Measurements from ENCODE around the gene RNF150. TPM values are rescaled to one million over a fixed set of nuclear protein-coding genes. Genes with fewer than 3 reads are reported as not detected.
A peak's percentile ranks its signal among the peaks of the same experiment; 100 is the strongest.

RNF150 gene
- polyA plus RNA-seq, 12 donors = 24.6 to 112 (median 37.9) TPM

DNA sequence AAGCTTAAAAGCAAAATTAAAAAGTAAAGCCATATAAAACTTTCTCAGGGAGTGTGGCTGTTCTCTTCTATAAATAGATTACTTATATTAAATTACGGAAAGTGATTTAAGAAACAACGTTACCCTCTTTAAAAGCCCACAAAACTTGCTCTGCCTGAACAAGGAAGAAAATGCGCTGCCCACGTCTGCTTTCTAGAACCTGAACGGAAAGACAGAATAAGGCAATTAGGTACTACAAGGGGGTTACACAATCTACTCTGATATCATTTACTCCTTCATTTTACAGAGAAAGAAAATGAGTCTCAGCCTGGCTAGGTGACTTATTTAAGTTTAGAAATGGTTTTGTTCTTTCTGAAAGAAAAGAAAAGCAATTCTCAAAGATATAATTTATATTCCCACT lies 147.2 kb downstream of the RNF150 start:
- DNase-seq = no peak

- no peak for DNase-seq
Measured at GRCh38 chr4:140982613-140983340, 150.5 kb downstream of the RNF150 start.

- DNase-seq = no peak
Measured at GRCh38 chr4:140980426-140981200, 152.7 kb downstream of the RNF150 start.

DNA sequence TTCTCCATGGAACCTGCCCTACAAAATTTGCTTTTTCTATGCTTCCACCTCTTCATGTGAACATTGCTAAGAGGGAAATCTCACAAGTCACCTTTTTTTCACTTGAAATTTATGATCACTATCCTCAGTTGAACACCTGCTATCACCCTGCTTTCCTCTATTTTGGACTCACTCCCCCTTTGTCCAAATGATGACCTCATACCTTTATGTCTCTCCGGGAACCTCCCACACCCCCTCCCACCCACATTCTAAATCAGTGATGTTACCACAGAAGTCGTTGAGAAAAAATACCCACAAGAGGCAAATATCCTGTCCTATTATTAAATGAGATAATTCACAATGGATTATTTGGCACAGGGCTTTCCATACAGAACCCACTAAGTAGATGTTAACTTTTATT lies 156.5 kb downstream of the RNF150 start:
- no peak for DNase-seq

DNA sequence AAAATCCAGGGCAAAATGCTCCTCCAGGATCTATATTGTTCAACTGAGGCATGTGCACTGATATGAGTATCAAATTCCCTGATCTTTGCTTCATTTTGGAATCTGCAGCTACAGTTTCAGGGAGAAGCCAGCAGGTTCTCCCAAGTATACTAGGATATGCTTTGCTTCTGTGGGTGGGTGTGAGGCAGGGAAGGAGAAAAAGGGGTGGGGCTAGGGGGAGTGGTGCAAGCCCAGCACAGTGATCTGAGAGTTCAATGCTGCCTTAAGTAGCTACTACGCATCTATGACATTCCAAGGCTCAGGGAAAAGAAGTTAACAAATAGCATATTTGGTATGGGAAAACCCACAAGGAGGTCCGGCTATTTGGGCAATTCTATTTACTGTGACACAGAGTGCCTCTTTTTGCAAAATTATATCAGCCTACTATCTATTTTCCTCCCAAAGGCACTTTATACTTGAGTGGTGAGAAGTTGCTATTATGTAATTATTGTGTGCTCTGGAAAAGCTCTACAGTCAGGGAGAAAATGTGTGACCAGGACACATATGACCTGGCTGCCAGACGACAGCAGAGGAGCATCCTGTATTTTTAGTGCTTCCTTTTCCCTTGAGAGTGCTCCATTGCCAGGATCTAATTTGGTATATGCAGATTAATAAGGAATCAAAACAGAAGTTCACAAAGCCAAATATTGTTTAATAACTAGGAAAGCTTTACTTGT lies 162.0 kb downstream of the RNF150 start:
- DNase-seq = no peak

- no peak for DNase-seq
Measured at GRCh38 chr4:140969296-140969695, 164.0 kb downstream of the RNF150 start.

GRCh38 chr4:140968371-140968770 lies 164.9 kb downstream of the RNF150 start:
- DNase-seq = no peak

- no peak for DNase-seq
Measured at GRCh38 chr4:140963883-140964282, 169.4 kb downstream of the RNF150 start.

GRCh38 chr4:140955641-140956040 lies 177.6 kb downstream of the RNF150 start:
- DNase-seq = peak; percentile 22

- DNase-seq = no peak
Measured at GRCh38 chr4:140952717-140953116, 180.6 kb downstream of the RNF150 start.

- DNase-seq = no peak
Measured at GRCh38 chr4:140947506-140947905, 185.8 kb downstream of the RNF150 start.

DNA sequence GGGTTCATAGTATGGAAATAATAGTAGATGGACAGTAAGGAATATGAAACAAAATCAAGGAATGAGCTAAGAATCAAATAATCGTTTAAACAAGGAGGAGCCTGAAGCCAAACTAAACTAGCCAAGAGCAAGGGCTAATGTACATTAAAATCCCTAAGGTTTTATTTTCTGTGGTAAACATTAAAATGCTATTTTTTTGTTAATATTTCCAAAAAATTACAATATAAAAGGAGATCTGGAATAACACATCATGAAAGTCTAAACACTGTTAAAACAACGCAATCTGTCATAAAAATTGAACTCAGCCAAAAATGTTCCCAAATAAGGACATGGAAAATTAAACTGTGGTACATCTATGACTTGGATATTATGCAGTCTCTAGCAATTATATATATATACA lies 188.2 kb downstream of the RNF150 start:
- DNase-seq = no peak

- DNase-seq = peak; percentile 60
Measured at GRCh38 chr4:140944572-140944971, 188.7 kb downstream of the RNF150 start.

DNA sequence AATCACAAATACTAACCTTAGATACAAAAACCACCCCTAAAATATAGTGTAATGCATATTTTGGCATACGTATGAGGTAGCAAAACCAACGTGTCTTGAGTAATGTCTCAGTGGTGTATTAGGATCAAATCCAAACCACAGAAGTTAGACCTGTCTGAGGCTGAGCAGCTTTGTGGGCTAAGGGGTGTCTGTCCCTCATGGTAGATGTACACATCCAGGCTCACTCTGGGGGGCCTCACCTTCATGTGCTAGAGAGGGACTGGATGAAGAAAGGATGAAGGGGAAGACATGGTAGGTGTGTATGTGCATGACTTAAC lies 189.1 kb downstream of the RNF150 start:
- no peak for DNase-seq

GRCh38 chr4:140943486-140944198 lies 189.6 kb downstream of the RNF150 start:
- DNase-seq = peak; percentile 48

GRCh38 chr4:140940589-140940988 lies 192.7 kb downstream of the RNF150 start:
- DNase-seq = no peak

GRCh38 chr4:140937866-140938265 lies 195.4 kb downstream of the RNF150 start:
- no peak for DNase-seq

- peak; percentile 36 for DNase-seq
Measured at GRCh38 chr4:140935254-140935653, 198.0 kb downstream of the RNF150 start.

DNA sequence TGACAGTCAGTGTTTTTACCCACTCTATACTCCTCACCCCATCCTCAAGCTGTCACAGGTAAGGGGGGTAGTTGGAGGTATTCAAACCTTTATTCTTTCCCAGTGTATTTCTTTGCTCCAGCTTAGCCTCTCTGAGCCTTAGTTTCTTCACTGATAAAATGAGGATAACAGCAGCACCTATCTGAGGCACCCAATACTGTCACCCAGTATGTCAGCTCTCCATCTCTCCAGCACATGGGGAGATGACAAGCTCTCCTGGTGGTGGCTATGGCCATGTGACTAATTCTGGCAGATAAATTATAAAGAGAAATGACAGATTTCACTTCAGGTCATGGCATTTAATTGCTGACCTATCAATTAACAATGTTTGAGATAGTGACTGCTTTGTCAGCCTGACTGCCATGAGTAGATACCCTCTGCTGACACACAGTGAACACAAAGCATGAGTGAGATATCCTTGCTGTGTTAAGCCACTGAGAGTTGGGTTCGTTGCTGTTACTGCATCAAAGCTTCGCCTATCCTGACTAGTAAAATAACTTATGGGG lies 200.7 kb downstream of the RNF150 start:
- no peak for DNase-seq

DNA sequence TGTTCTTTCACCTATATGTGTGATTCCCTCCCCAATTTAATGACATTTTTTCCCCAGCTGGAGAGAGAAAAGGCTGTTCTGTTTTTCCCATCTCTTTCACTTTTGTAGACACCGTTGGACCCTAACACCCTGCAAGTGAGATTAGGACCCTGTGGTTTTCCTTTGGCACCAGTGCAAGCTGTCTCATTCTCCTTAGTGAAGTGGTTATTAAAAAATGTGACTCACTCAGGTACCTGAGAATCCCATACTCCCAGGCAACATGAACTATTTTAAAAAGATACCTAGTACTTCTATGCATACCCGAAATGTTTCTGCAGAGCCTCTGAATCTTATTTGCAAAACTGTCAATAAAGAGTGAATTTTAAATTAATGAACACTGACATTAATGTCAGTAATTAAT lies 201.4 kb downstream of the RNF150 start:
- no peak for DNase-seq

- no peak for DNase-seq
Measured at GRCh38 chr4:140930557-140930956, 202.7 kb downstream of the RNF150 start.

DNA sequence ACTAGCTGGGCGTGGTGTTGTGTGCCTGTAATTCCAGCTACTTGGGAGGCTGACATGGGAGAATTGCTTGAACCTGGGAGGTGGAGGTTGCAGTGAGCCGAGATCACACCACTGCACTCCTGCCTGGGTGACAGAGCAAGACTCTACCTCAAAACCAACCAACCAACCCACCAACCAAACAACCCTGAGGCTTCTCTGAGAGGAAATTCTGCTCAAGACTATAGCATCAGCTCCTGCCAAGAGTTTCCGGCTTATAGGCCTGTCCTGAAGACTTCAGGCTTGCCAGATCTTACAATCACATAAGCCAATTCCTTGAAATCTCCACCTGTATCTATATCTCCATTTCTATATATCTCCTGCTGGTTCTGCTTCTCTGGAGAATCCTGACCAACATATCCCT lies 203.3 kb downstream of the RNF150 start:
- no peak for DNase-seq

Data from muscle of arm (tissue), 12 donors.